GM10266 (cell line): ENCODE measurements around the gene EXTL1.
A peak's percentile ranks its signal among the peaks of the same experiment; 100 is the strongest.

Experiments
- DNase-seq: peaks from one replicate; pipeline ENCODE4 v3.0.0; 2012; ENCODE audit errors: extremely low spot score
- CTCF ChIP-seq: IDR thresholded peaks from 2 replicates; pipeline ENCODE4 v1.5.1; 2012; ENCODE audit warnings: mild to moderate bottlenecking, low read depth; ENCODE audit not compliant: control insufficient read depth, insufficient read depth; ENCODE audit errors: missing control alignments

The EXTL1 gene

GRCh38 chr1:25999041-25999800 lies 22.4 kb upstream of the EXTL1 start:
- TF ChIP-seq CTCF = no peak
- DNase-seq = no peak

- DNase-seq = no peak
- no peak for TF ChIP-seq CTCF
Observed at GRCh38 chr1:26003262-26003661, 18.3 kb upstream of the EXTL1 start.

GRCh38 chr1:26003756-26004155 lies 17.8 kb upstream of the EXTL1 start:
- no peak for TF ChIP-seq CTCF
- no peak for DNase-seq

- no peak for TF ChIP-seq CTCF
- DNase-seq = no peak
Observed at GRCh38 chr1:26005434-26006105, 16.0 kb upstream of the EXTL1 start.

GRCh38 chr1:26006710-26007109 lies 14.9 kb upstream of the EXTL1 start:
- no peak for TF ChIP-seq CTCF
- DNase-seq = no peak

GRCh38 chr1:26009796-26010447 lies 11.7 kb upstream of the EXTL1 start:
- no peak for DNase-seq
- peak; percentile 6 for TF ChIP-seq CTCF

- no peak for TF ChIP-seq CTCF
- DNase-seq = no peak
Observed at GRCh38 chr1:26010825-26011224, 10.8 kb upstream of the EXTL1 start.
